Jurkat, Clone E6-1 (cell line): ENCODE measurements around the gene STAP1.
"Not testable (repeated sequence)": the region's sequence is repeated elsewhere in the genome, so short reads cannot be mapped to it uniquely, and the experiment has no call there.

Source experiments
- DNase-seq: peaks from one replicate; pipeline ENCODE4 v3.0.0-alpha.2; 2011; ENCODE audit warnings: low read depth, low spot score
- H3K4me3 ChIP-seq: 2 replicates; pipeline ENCODE4 v1.5.1; 2011; ENCODE audit warnings: mild to moderate bottlenecking, low read length, control low read depth, moderate library complexity

STAP1 gene

GRCh38 chr4:67604029-67604381, 45.5 kb downstream of the STAP1 start:
- no peak for DNase-seq
- no peak overlapping the region for H3K4me3 ChIP-seq

- no peak overlapping the region for H3K4me3 ChIP-seq
- DNase-seq = no peak
Measured at GRCh38 chr4:67604749-67605148, 46.2 kb downstream of the STAP1 start.

GRCh38 chr4:67608027-67608426, 49.5 kb downstream of the STAP1 start:
- no peak overlapping the region for H3K4me3 ChIP-seq
- DNase-seq = no peak

- no peak for DNase-seq
Measured at GRCh38 chr4:67614186-67614585, 55.7 kb downstream of the STAP1 start.

GRCh38 chr4:67615119-67615518, 56.6 kb downstream of the STAP1 start:
- no peak for DNase-seq
- H3K4me3 ChIP-seq = no peak overlapping the region

More at GRCh38 chr4:67614186-67614585, 55.7 kb downstream of the STAP1 start:
- H3K4me3 ChIP-seq = no peak overlapping the region

GRCh38 chr4:67616478-67616877, 58.0 kb downstream of the STAP1 start:
- no peak for DNase-seq
- no peak overlapping the region for H3K4me3 ChIP-seq

GRCh38 chr4:67624939-67625338, 66.4 kb downstream of the STAP1 start:
- DNase-seq = no peak
- H3K4me3 ChIP-seq = no peak overlapping the region

GRCh38 chr4:67632492-67632891, 74.0 kb downstream of the STAP1 start:
- no peak overlapping the region for H3K4me3 ChIP-seq
- DNase-seq = no peak

- no peak overlapping the region for H3K4me3 ChIP-seq
- no peak for DNase-seq
Measured at GRCh38 chr4:67634741-67635140, 76.2 kb downstream of the STAP1 start.

- no peak for DNase-seq
- no peak overlapping the region for H3K4me3 ChIP-seq
Measured at GRCh38 chr4:67635331-67635730, 76.8 kb downstream of the STAP1 start.

- DNase-seq, H3K4me3 ChIP-seq: not testable (repeated sequence)
Measured at GRCh38 chr4:67636978-67637377, 78.5 kb downstream of the STAP1 start.

GRCh38 chr4:67638136-67638535, 79.6 kb downstream of the STAP1 start:
- no peak for DNase-seq
- no peak overlapping the region for H3K4me3 ChIP-seq

GRCh38 chr4:67651536-67651935, 93.0 kb downstream of the STAP1 start:
- H3K4me3 ChIP-seq = no peak overlapping the region
- no peak for DNase-seq
